DMS79 treated with DMSO at 0.1 percent for 48 hours (cell line): ENCODE results near the gene IQUB.
"Not testable (repeated sequence)": the region's sequence is repeated elsewhere in the genome, so short reads cannot be mapped to it uniquely, and the experiment has no call there.

Experiments
- DNase-seq: peaks from one replicate; lab custom pipeline; 2025; lab: John Stamatoyannopoulos, UW

Gene IQUB

DNA sequence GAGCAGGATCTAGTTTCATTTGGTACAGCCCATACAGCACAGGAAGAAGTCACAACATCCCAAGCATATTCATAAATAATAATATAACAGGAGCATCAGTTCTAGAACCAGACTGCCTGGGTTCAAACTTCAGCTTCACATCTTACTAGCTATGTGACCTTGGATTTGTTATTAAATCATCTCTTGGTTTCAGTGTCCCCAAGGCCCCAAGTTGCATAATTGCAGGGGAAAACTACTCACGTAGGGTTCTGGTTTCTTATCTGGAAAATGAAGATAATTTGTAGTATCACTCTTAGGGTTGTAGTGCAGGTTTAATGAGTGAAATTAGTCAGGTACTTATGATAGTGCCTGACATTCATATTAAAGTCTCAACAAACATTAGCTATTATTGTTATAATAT lies 5.5 kb upstream of the IQUB start:
- no peak for DNase-seq

DNA sequence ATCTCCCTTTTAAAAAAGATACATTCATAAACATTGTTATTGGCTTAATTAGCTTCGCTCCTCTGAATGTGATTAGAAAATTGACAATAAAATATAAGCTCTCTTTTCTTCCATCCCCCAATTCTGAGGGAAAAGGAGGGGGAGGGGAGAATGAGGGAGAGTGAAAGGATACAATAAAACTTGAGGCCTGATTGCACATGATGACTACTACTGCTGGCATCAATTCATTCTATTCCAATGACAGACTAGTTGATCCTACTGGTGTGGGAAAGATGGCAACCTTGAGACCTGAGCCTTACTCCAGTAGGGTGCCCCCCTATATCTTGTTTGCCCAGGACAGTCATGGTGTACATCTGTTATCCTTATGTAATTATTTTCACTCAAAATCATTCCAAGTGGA lies 4.5 kb upstream of the IQUB start:
- no peak for DNase-seq

DNA sequence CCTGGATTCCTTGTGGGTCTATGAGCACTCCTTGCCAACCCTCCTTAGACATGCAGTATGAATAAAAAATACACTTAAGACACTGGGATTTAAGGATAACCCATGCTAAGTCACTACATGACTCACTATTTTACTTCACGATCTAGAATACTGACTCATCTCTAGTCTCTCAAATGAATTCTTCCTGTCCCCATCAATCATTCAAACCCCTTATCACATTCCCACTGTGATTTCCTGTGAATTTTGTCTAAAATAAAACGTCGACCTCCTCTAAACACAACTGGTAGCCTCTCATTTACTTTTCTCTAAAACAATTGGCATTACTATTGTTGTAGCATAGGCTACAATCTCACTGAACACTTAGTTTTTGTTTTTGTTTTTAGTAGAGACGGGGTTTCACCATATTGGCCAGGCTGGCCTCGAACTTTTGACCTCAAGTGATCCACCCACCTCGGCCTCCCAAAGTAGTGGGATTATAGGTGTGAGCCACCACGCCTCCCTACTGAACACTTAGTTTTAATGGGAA lies 3.9 kb upstream of the IQUB start:
- no peak for DNase-seq

DNA sequence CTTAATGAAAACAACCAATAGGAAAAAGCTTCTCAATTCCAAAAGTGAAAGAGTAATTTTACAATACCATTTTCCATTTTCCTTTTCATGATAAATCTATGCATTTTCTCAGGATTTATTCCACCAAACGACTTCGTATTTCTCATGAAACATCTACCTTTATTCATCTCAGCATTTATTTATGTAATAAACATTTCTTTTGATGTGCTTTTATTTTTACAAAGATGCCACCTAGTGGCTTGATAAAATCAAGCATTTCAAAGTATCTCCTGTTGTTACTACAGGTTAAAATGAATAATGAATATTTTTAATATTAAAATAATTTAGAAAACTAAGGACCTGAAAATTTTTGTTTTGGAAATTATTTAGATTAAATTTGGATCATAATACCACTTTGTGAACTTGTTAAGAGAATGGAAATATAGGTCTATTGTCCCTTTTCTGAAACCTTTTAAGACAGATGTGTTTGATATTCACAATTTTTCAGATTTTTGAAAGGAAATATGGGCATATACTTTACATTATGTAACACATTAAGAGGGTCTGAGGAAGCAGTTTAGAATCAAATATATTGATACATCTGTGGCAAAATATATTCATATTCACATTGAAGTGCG lies 2.7 kb upstream of the IQUB start:
- DNase-seq, result no peak

DNA sequence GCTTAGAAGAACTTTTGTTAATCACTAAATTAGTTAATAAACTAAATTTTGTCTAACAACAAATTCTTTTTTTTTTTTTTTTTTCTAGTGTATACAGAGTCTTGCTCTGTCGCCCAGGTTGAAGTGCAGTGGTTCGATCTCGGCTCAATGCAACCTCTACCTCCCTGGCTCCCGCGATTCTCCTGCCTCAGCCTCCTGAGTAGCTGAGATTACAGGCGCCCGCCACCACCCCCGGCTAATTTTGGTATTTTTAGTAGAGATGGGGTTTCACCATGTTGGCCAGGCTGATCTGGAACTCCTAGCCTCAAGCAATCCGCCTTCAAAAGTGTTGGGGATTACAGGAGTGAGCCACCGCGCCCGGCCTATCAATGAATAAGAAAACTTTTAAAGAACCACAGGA lies 1.1 kb upstream of the IQUB start:
- DNase-seq, result no peak

DNA sequence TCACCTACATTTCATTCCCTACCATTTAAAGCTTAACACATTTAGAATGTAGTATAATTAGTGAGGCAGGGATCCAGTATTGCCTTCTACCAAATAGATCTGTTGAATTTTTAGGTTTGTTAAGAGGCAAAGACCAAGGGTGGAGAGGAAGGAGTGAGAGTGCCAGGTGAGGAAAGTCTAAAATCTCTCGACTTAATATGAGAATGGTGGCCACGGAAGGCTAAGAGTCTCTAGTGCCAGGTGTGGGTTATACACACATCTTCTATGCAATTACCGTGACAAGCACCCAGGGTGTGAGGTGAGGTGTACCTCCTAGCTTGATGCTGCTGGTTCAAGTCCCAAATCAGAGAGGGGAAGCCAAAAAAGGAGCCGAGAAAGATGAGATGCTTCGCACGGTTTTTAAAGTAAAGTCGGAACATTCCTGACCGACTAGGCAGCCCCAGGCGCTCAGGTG lies 439 bp downstream of the IQUB start:
- DNase-seq, result no peak

DNA sequence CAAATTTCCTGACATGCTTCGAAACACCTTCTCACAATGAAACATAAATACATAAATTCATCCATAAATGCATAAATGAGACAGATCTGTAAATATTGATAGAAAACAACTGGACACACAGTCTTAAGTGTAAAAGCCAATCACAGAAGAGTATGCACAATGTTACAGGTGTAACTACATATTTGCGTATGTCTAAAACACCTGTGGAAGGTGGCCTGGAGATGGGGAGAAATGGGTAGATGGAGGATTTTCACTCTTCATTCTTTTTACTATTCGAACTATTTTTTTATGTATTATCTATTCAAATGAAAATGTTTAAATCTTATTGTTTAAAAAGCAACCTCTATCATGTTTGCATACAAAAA lies 860 bp downstream of the IQUB start:
- no peak for DNase-seq

DNA sequence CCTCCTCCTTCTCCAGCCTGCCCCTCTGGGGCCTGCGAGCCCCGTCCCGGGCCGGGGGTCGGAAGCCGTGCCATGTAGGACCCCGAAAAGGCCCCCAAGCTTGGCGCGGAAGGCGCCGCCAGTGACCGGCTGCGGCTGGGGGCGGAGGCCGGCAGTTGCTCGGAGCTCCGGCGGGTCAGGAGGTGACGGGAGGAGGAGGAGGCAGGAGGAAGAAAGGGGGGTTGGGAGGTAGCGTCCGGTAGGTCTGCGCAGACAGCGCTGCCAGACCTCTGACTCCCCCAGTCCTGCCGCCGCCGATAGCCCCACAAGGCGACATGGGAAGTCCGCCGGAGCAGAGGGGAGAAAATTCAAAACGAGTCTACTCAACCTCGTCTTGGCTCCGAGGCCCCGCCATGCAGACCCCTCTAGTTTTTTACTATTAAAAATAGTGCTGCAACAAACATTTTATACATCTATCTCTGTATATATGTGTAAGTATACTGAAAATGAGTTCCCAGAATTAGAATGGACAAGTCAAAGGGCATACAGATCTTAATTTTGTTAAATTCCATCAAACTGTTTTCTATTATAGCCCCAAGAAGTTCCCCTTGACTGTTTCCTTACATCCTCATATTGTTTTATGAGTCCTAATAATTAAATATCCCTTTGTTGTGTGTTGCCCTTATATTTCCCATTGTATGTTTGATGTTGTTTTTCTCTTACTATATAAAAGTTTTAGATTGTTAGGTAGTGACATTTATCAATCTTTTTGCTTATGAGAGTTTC lies 1.4 kb downstream of the IQUB start:
- not testable (repeated sequence) for DNase-seq

DNA sequence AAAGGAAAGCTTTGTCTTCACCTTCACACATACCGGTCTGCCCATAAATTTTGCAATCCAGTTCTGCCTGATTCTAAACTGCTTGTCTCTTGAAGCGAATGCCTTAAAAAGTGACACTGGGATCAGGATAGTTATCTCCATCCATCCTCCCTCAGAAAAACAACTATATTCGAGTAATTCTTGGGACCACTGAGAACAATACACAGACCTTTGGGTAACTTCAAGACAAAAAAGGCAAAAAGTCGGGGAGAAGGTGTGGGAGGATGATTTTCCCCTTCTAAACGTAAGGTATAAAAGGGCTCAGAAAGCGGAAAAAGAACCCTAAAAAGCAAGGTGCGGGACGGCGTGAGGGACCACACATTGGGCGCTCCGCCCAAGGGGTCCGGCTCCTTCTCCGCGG lies 2.1 kb downstream of the IQUB start:
- DNase-seq, result not testable (repeated sequence)

DNA sequence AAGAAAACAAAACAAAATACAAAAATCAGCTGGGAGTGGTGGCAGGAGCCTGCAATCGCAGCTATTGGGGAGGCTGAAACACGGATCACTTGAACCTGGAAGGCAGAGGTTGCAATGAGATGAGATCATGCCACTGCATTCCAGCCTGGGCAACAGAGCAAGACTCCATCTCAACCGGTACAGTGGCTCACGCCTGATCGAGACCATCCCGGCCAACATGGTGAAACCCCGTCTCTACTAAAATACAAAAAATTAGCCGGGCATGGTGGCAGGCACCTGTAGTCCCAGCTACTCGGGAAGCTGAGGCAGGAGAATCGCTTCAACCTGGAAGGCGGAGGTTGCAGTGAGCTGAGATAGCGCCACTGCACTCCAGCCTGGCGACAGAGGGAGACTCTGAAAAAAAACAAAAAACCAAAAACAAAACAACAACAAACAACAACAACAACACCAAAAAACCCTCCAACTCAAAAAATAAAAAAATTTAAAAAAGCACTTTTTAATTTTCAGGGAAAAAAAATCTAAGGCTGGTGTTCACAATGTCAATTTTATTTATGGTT lies 4.3 kb downstream of the IQUB start:
- not testable (repeated sequence) for DNase-seq

DNA sequence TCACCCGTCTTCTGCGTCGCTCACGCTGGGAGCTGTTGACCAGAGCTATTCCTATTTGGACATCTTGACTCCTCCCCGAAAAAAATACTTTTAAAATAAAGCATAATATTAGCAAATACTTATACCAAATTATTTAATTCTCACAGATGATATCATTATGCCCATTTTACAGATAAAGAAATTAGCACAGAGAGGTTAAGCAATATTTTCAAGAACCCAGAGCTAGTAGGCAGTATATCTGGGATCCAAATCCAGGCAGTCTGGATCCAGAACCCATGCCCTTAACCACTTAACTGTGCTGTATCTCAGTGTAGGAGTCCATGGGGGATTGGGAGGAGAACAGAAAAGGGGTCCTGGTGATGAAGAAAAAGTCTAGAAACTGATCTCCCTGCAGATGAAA lies 6.1 kb downstream of the IQUB start:
- DNase-seq, result no peak

DNA sequence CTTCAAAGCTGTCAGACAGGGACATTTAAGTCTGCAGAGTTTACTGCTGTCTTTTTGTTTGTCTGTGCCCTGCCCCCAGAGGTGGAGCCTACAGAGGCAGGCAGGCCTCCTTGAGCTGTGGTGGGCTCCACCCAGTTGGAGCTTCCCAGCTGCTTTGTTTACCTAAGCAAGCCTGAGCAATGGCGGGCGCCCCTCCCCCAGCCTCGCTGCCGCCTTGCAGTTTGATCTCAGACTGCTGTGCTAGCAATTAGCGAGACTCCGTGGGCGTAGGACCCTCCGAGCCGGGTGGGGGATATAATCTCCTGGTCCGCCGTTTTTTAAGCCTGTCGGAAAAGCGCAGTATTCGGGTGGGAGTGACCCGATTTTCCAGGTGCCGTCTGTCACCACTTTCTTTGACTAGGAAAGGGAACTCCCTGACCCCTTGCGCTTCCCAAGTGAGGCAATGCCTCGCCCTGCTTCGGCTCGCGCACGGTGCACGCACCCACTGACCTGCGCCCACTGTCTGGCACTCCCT lies 6.6 kb downstream of the IQUB start:
- DNase-seq, result not testable (repeated sequence)

DNA sequence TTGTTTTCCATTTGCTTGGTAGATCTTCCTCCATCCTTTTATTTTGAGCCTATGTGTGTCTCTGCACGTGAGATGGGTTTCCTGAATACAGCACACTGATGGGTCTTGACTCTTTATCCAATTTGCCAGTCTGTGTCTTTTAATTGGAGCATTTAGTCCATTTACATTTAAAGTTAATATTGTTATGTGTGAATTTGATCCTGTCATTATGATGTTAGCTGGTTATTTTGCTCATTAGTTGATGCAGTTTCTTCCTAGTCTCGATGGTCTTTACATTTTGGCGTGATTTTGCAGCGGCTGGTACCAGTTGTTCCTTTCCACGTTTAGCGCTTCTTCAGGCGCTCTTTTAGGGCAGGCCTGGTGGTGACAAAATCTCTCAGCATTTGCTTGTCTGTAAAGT lies 7.9 kb downstream of the IQUB start:
- DNase-seq, result not testable (repeated sequence)

DNA sequence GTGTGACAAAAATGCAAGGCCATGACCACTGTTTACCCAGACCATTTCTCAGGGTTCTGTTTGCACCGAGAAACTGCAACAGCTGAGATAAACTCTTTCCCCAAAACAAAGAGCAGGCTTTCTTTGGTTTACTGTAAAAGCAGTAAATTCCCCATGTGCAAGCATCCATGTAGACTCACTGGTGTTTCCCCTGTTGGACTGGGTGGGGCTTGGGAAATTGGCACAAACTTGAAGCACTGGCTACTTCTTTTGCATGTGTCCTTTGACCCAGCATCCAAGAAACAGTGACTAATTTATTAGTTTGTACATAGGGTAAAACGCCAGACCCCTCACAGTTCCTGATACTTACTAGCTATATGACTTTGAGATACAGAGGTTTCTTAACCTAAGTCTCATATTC lies 12.3 kb downstream of the IQUB start:
- DNase-seq, result no peak

DNA sequence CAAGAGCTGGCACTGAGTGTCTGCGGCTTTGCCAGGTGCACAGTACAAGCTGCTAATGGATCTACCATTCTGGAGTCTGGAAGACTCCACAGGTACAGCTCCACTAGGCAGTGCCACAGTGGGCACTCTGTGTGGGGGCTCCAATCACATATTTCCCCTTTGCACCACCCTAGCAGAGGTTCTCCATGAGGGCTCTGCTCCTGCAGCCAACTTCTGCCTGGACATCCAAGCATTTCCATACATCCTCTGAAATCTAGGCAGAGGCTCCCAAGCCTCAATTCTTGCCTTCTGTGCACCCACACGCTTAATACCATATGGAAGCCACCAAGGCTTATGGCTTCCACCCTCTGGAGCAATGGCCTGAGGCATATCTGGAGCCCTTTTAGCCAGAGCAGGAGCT lies 29.2 kb downstream of the IQUB start:
- DNase-seq, result no peak

DNA sequence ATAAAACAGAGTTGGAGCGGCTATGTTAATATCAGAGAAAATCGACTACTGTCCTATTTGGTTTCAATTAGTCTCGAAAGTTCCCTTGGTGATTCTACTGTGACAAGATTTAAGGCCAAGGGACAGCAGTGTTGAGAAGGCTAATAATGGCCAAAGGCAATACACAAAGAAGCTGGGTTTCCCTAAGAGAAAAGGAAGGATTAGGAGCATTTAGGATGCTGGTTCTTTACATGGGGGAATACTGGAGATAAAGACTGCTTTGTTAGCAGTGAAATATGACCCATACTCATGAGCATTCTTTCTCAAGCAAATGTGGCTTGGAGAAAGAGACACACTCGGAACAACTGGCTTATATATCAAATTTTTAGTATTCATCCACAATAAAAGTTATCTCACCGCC lies 32.2 kb downstream of the IQUB start:
- no peak for DNase-seq

DNA sequence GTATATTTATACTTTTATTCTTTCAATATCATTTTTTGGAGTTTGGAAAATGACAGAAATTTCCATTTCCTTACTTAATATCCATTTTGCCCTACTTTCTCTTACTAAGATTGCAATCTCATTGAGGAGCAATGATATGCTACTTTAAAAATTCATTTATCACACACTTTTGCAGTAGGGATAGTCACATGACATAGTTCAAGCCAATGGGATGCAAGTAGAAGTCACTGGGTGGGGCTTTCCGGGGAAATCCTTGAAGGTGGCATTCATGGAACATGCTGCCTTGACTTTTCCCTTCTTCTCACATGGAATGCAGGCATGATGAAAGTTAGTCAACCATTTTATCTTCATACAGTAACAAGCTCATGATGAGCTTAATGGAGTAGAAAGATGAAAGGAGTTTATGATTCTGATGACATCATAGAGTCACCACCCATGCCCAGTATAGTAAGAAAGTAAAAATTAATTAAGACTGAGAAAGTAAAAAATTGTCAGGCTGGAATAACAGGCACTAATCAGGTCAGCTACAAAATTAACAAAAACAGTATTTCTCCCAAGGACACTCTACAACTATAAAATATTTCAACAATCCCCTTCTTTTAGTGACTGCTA lies 33.4 kb downstream of the IQUB start:
- DNase-seq, result no peak

DNA sequence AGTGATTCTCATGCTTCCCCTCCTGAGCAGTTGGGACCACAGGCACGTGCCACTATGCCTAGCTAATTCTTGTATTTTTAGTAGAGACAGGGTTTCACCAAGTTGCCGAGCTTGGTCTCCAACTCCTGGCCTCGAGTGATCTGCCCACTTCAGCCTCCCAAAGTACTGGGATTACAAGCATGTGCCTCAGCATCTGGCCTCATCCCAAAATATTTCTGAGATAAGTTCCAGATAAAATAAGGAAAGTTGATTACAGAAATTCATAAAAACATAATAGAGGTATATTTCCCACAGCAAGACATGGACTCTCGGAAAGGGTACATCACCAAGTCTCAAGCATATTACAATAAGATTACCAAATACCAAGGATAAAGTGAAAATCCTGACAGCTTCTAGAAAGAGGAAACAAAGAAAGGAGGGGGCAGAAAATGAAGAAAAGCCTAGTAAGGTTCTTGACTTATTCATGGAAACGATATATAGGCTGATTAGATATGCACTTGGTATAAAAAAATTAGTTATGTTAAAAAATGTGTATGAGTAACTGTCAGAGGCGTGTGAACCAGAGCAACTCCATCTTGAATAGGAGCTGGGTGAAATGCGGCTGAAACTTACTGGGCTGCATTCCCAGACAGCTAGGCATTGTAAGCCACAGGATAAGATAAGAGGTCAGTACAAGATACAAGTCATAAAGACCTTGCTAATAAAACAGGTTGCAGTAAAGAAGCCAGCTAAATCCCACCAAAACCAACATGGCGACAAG lies 35.0 kb downstream of the IQUB start:
- DNase-seq, result no peak

DNA sequence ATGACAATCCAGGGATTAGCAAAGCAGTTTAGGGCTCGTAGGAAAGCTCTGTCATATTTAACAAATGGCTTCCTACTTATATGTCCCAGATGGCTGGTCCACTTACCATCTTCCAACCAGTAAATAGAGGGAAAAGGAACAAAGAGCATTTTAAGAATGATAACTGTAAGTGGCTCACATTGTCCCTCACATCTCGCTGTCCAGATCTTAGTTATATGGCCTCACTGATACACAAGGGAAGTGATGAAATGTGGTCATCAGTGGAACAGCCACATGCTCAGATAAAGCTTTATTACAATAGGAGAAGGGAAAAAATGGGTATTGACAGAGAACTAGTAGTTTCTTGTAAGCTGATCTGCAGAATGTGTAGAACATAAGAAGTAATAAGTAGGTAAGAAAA lies 35.8 kb downstream of the IQUB start:
- DNase-seq, result no peak

DNA sequence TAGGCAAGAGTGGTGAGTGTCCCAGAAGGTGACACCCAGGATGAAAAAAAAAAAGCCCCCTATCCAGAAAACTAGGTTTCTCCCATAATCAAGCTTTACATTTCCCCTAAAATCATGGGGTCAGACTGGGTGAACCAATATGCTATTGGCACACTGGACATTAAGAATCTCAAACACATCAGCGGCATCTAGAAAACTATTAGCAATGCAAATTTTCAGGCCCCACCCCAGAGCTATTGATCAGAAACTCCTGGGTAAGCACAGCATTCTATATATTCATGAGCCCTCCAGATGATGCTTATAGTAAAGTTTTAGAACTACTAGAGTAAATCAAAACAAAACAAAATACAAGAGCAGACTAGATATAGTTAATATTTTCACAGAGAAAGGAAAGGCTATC lies 36.4 kb downstream of the IQUB start:
- no peak for DNase-seq

DNA sequence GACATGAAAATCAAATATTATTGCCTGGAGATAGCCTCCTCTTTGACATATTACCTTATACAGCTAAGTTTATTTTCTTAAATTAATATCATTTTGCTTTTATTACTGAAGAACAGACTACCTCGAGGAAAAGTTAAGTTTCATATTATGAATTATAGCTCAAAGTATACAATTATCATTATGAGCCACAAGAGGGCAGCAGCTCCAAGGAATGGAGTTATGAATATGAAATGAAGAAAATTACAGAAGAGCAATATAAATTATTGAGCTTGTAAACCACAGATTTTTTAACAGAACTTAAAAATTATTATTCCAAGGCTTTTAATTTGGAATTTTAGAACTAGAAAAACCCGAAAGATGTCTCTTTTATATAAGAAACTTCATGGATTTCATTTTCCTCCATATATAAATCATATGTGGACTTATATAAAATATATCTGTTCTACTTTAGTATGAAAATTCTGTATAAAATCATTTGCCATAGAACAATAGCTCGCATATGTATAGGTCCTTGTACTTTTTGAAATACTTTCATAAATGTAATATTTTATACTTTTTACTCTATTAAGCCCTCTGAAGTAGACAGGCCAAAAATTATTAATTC lies 40.1 kb downstream of the IQUB start:
- peak; percentile 25 for DNase-seq

DNA sequence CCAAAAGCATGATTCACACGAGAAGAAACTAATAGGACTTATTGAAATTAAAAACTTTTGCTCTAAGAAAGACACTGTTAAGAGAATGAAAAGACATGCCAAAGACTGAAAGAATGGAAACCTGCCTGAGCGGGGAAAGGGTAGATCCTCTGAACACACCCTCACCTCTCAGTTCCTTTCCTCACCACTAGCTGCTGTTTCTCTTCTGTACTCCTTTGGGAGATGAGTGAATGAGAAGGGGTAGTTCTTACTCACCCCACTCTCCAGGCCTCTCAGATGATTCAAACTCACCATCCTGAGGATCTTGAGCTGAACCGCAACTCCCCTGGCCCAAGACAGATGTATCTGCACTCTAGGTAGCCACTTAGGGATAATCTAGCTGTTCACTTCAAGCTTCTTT lies 41.9 kb downstream of the IQUB start:
- DNase-seq, result no peak
